ENCODE results near the gene UBALD2. TPM values are rescaled to one million over a fixed set of nuclear protein-coding genes. Genes with fewer than 3 reads are reported as not detected.

UBALD2 gene
- polyA plus RNA-seq, 2 of the 4 experiments (the other 2 are of a cell fraction), result 12.8 to 21.5 TPM

- TF ChIP-seq USF2 (IDR thresholded peaks at IDR 0.05) (no peak), JUNB (IDR thresholded peaks at IDR 0.05) (no peak), RNF2 (IDR thresholded peaks at IDR 0.05; ENCODE audit: borderline replicate concordance, low read depth) (no peak), HOXB13 (CRISPR knock-in tag; IDR thresholded peaks at IDR 0.05; ENCODE audit: low read depth) (no peak), MAFK (IDR thresholded peaks at IDR 0.05; ENCODE audit: partially characterized antibody) (no peak)
- TF ChIP-seq, protein P1, sequence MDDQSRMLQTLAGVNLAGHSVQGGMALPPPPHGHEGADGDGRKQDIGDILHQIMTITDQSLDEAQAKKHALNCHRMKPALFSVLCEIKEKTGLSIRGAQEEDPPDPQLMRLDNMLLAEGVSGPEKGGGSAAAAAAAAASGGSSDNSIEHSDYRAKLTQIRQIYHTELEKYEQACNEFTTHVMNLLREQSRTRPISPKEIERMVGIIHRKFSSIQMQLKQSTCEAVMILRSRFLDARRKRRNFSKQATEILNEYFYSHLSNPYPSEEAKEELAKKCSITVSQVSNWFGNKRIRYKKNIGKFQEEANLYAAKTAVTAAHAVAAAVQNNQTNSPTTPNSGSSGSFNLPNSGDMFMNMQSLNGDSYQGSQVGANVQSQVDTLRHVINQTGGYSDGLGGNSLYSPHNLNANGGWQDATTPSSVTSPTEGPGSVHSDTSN (IDR thresholded peaks at IDR 0.05), result no peak
Observed at GRCh38 chr17:76277300-76278267, 12.4 kb downstream of the UBALD2 start (continued).

DNA sequence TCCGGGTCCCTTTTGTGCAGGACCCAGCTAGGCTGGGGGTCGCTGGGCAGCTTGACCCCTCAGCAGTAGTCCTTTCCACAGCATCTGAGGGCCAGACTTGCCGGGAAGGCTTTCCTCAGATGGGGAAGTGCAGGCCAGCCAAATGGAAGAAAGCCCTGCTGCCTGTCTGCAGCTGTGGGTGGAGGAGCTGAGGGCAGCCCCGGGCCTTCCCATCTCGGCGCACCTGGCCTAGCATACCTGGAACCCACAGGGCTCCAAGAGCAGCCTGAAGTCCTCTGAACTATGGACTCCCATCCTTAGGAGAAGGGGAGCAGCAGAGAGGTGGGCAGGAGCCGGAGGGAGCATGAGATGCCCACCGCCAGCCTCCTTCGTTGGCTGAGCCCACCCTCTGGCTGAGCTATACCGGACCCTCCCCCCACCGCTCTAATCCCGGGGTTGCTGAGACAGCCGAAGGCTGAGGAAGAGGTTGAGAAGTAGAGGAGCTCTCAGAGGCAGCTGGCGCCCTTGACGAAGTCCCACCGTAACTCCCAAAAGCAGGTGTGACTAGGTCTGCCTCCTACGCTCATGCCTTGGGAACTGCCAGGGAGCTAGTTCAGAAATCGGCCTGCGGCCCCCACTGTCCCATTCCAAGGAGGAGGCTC is 13.2 kb downstream of the UBALD2 start:
- POLR2A ChIA-PET, result interaction anchor here (1.0 kb wide), 1 partner anchor 13 kb away, joined by 4 read pairs; the partner anchor contains the start of gene UBALD2
- FAIRE-seq, result no peak
- no peak for DNase-seq (ENCODE audit: low read depth in 1 of 2, low spot score in 1 of 2)
- Histone ChIP-seq H3K4me2 (no peak overlapping the region), H3K9me3 (no peaks in the 10 kb centered on the region), H3K4me1 (peaks cover 10% of the 10 kb centered on the region), H3K27ac (no peak overlapping the region), H3K4me3 (no peak overlapping the region)
- CTCF ChIA-PET, result interaction anchor here (0.6 to 19.6 kb wide), 35 partner anchors 9 to 912 kb away, joined by 3 to 755 read pairs (median 19); partner anchors contain the start of genes CDK3, EVPL, EXOC7 and MRPL38
- ATAC-seq, result no peak
- 85% methylated on average over 19 of the region's 19 CpGs for WGBS (ENCODE audit: missing lambda C conversion rate)
- TF ChIP-seq ESRRA (IDR thresholded peaks at IDR 0.05; ENCODE audit: borderline replicate concordance, low read length), result no peak
- no peak for TF ChIP-seq CHD2 (IDR thresholded peaks at IDR 0.05; ENCODE audit: low read length, partially characterized antibody)
- TF ChIP-seq USF2 (IDR thresholded peaks at IDR 0.05), result no peak
- TF ChIP-seq EHMT2 (IDR thresholded peaks at IDR 0.05; ENCODE audit: low read depth), result no peak
- TF ChIP-seq FOSL2 (IDR thresholded peaks at IDR 0.05), result no peak
- TF ChIP-seq FOSL2 (CRISPR knock-in tag; IDR thresholded peaks at IDR 0.05), result no peak
- no peak for TF ChIP-seq CHD4 (IDR thresholded peaks at IDR 0.05; ENCODE audit: borderline replicate concordance)
- TF ChIP-seq, protein P2, sequence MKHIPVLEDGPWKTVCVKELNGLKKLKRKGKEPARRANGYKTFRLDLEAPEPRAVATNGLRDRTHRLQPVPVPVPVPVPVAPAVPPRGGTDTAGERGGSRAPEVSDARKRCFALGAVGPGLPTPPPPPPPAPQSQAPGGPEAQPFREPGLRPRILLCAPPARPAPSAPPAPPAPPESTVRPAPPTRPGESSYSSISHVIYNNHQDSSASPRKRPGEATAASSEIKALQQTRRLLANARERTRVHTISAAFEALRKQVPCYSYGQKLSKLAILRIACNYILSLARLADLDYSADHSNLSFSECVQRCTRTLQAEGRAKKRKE (CRISPR knock-in tag; IDR thresholded peaks at IDR 0.05; ENCODE audit: low read depth), result no peak
- TF ChIP-seq CBX8 (IDR thresholded peaks at IDR 0.05), result no peak
- TF ChIP-seq MYC (IDR thresholded peaks at IDR 0.05; ENCODE audit: borderline replicate concordance, low read length), result no peak
- TF ChIP-seq FOXS1 (CRISPR knock-in tag; IDR thresholded peaks at IDR 0.05), result no peak
- no peak for TF ChIP-seq ZFP36 (IDR thresholded peaks at IDR 0.05; ENCODE audit: borderline replicate concordance, partially characterized antibody)
- TF ChIP-seq ZNF302 (CRISPR knock-in tag; IDR thresholded peaks at IDR 0.05), result no peak
- TF ChIP-seq CTCF (IDR thresholded peaks at IDR 0.05), result no peak
- no peak for TF ChIP-seq KDM1A (IDR thresholded peaks at IDR 0.05; ENCODE audit: low read depth)
- no peak for TF ChIP-seq HDAC2 (IDR thresholded peaks at IDR 0.05)
- TF ChIP-seq GATA3 (IDR thresholded peaks at IDR 0.05; ENCODE audit: borderline replicate concordance), result no peak
- no peak for TF ChIP-seq HOXB5 (CRISPR knock-in tag; IDR thresholded peaks at IDR 0.05)
- TF ChIP-seq EP300 (IDR thresholded peaks at IDR 0.05), result no peak
- no peak for TF ChIP-seq HMGXB4 (CRISPR knock-in tag; IDR thresholded peaks at IDR 0.05; ENCODE audit: borderline replicate concordance)
